Measurements from ENCODE around the gene PSMD12.

- TF ChIP-seq CTCF (IDR thresholded peaks at IDR 0.05) (no peak), POLR2A (IDR thresholded peaks at IDR 0.05) (no peak), POLR2AphosphoS5 (IDR thresholded peaks at IDR 0.05) (no peak)
Observed at GRCh38 chr17:67376415-67376736, 10.0 kb upstream of the PSMD12 start.

All from sigmoid colon (tissue), 4 donors.